Aorta (tissue), 5 donors: ENCODE data around the gene UROS. TPM values are rescaled to one million over a fixed set of nuclear protein-coding genes. Genes with fewer than 3 reads are reported as not detected.

ENCODE experiments used
- ATAC-seq: fragments of 200-7000 bp; cut with Tn5 transposase; one replicate; pipeline ENCODE4 v1.9.1; 2022; ENCODE audit warnings: moderate library complexity; ENCODE audit not compliant: low FRiP score
- DNase-seq, 2 donors: peaks; one replicate each; pipeline ENCODE4 v3.0.0-alpha.2; 2020
- H3K27ac ChIP-seq, 2 donors: one replicate each; pipeline ENCODE4 v1.5.1; 2013; ENCODE audit warnings: low read length in 2 of 2, mild to moderate bottlenecking in 2 of 2, moderate library complexity in 2 of 2, control low read depth in 1 of 2, inconsistent platforms in 1 of 2, low read depth in 1 of 2
- H3K27me3 ChIP-seq, 2 donors: one replicate each; pipeline ENCODE4 v1.6.1; 2013; ENCODE audit warnings: control low read depth in 1 of 2, low read length in 1 of 2, mild to moderate bottlenecking in 1 of 2, moderate library complexity in 1 of 2; ENCODE audit not compliant: insufficient read depth in 2 of 2, control insufficient read depth in 1 of 2
- H3K36me3 ChIP-seq, 2 donors: one replicate each; pipeline ENCODE4 v1.6.1; 2013; ENCODE audit warnings: control low read depth in 1 of 2, low read length in 1 of 2, mild to moderate bottlenecking in 1 of 2; ENCODE audit not compliant: insufficient read depth in 2 of 2, control insufficient read depth in 1 of 2
- H3K4me1 ChIP-seq, 2 donors: one replicate each; pipeline ENCODE4 v1.6.1; 2013; ENCODE audit warnings: low read length in 2 of 2, control low read depth in 1 of 2, mild to moderate bottlenecking in 1 of 2, moderate library complexity in 1 of 2; ENCODE audit not compliant: insufficient read depth in 2 of 2, control insufficient read depth in 1 of 2
- H3K4me3 ChIP-seq, 2 donors: one replicate each; pipeline ENCODE4 v1.5.1; 2013; ENCODE audit warnings: low read length in 2 of 2, control low read depth in 1 of 2, mild to moderate bottlenecking in 1 of 2
- H3K9me3 ChIP-seq: one replicate; pipeline ENCODE4 v1.6.1; 2013; ENCODE audit warnings: mild to moderate bottlenecking, low read length; ENCODE audit not compliant: control insufficient read depth
- WGBS, 2 donors: extraction: QIAGEN DNeasy Blood & Tissue Kit; methylation state at CpG; one replicate each; pipeline ENCODE4 v1.1.7; 2013; 5-methylcytosine and 5-hydroxymethylcytosine counted together
- intact Hi-C, 2 donors: fragments of 100-400 bp; cut with DNase I; formaldehyde crosslinking; loops; one replicate each; pipeline versions ENCODE4 v1.14.2 to v1.15.0; 2022
- polyA plus RNA-seq, 2 donors: library from polyadenylated mRNA; stranded (reverse); fragments of 200-250 nt; gene quantifications; one replicate each; pipeline ENCODE4 v1.2.3, GENCODE V29; 2013
- total RNA-seq, 2 donors: library from RNA; stranded (reverse); fragmentation: NEBNext Ultra II Directional; extraction: Animal tissue kit (Norgen Biotek cat#: 25700); gene quantifications; one replicate each; pipeline ENCODE4 v1.2.1, GENCODE V29; 2021
- donor health status: healthy with polysubstance abuse.
- donor health status: Bipolar disorder and iron deficiency.
- donor health status: DM: no; HTN: no; CAD: no.
- donor health status: DM: no; HTN: no; CAD: no.
- donor health status: DM: yes; HTN: yes; CAD: no.

Gene UROS
- total and polyA plus RNA-seq, 4 donors, result 23.2 to 39.1 (median 31.4) TPM

DNA sequence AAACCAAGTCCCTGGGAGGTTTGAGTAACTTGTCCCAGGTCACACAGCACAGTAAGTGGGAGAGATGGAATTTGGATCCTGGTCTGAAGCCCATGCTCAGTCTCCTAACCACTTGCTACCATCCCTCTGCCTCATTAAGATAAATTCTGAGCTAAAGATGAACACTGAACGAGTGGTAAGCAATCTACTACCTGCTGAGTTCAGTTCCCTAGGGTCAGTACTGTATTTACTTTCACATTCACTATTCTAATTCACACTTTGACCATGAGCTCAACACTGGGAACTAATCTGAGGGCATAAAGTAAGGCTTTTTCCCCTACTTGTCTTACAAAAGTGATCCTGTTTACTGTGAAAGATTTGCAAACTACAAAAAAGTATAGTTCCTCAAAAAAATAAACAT, 2.4 kb downstream of the UROS start:
- 60 to 65% methylated on average over 1 of the region's 1 CpG for WGBS, 2 donors
- Histone ChIP-seq H3K4me3 (no peak overlapping the region), H3K9me3 (no peaks in the 10 kb centered on the region), H3K4me1 (peaks cover 3 to 16% of the 10 kb centered on the region in 2 donors), H3K27ac (no peak overlapping the region), H3K27me3 (no peaks in the 10 kb centered on the region), H3K36me3 (peaks cover under 1% of the 10 kb centered on the region in 2 donors)
- intact Hi-C loops, result loop anchor here (5.0 to 10.0 kb wide), 3 partner anchors 77 to 98 kb away; partner anchors contain the start of gene FANK1 (in 1 of the 2)
- DNase-seq (no peak), ATAC-seq (no peak)

DNA sequence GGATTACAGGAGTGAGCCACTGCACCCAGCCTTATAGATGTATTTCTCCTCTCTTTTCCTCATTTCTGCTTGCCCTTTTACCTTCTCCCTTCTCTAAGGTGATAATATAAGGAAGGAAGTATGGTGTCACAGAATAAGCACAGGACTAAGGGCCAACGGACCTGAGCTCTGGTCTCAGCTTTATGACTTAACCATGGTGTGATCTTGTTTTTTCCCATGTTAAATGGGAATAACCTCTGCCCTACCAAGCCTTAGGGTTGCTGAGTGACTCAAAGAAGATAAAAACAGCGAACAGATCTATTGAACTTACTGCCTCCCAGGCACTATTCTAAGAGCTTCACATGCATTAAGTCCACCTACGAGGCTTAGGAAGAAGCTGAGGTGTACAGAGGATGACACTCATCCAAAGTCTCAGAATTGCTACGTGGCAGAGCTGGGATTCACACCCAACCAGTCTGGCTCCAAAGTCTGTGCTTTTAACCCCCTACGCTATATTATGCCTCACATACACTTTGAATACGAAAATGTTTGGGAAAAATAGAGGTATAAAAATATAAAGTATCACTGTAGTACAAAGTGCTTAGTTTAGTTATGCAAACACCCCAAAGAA, 5.6 kb downstream of the UROS start:
- intact Hi-C loops, result no loop called here
- 89% methylated on average over 6 of the region's 6 CpGs for WGBS, 2 donors

DNA sequence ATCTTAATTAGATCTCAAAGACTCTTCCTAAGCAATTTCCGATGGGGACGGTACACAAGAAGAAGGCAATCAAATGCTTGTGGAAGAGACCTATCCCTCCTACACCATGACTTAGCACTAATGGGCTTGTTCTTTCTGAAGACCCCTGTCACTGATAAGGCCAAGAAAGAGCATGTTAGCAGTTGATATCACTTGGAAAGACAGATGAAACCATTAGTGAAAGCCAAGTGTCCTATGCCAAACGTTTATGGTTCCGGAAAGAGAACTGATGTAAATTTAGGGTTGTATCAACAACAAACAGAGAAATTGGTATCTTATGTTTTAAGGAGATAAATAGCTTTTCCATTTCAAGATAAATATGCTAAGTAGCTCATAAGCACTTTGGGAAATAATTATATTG, 6.5 kb downstream of the UROS start:
- 86 to 87% methylated on average over 4 of the region's 4 CpGs for whole genome bisulfite sequencing, 2 donors
- H3K4me3 ChIP-seq, result no peak overlapping the region
- H3K27me3 ChIP-seq, result no peaks in the 10 kb centered on the region
- no peaks in the 10 kb centered on the region for H3K9me3 ChIP-seq
- DNase-seq, result no peak
- H3K4me1 ChIP-seq, result no peaks in the 10 kb centered on the region
- H3K36me3 ChIP-seq, result peaks cover 4% of the 10 kb centered on the region in 2 donors
- intact Hi-C loops, result no loop called here
- ATAC-seq, result no peak
- no peak overlapping the region for H3K27ac ChIP-seq

More for the DNA sequence above, 5.6 kb downstream of the UROS start:
- H3K36me3 ChIP-seq, result peaks cover 4% of the 10 kb centered on the region in 2 donors
- DNase-seq (no peak), ATAC-seq (no peak)
- no peaks in the 10 kb centered on the region for H3K27me3 ChIP-seq
- peaks cover 0 to 3% of the 10 kb centered on the region in 2 donors for H3K4me1 ChIP-seq
- H3K9me3 ChIP-seq, result no peaks in the 10 kb centered on the region
- no peak overlapping the region for H3K27ac ChIP-seq
- no peak overlapping the region for H3K4me3 ChIP-seq

DNA sequence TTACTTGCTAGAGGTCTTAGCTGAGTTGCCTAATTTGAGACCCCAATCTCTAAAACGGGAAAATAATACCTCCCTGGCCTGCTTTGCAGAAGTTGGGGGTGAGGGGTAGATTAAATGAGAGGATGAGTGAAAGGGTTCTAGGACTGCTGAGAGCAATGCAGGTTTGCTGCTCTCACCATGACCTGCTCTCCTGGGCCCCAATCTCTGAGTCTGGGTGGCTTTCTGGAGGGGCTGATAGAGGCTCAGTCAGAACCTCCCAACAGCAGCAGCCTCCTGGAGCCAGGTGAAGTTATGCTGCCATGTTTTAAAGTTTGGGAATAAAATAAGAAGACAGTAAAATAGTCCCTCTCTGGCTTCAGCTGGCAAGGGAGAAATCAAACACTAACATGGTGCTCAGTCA, 7.3 kb downstream of the UROS start:
- Histone ChIP-seq H3K4me3 (no peak overlapping the region), H3K4me1 (no peaks in the 10 kb centered on the region), H3K27me3 (no peaks in the 10 kb centered on the region), H3K36me3 (peaks cover 4 to 6% of the 10 kb centered on the region in 2 donors), H3K27ac (no peak overlapping the region), H3K9me3 (no peaks in the 10 kb centered on the region)
- intact Hi-C loops, result no loop called here
- ATAC-seq (no peak), DNase-seq (no peak)
- WGBS, 2 donors, result 0 to 52% methylated on average over 1 of the region's 1 CpG

GRCh38 chr10:125812128-125812750, 10.8 kb downstream of the UROS start:
- peaks cover 6 to 14% of the 10 kb centered on the region in 2 donors for H3K36me3 ChIP-seq
- H3K27ac ChIP-seq, result no peak overlapping the region
- DNase-seq (no peak), ATAC-seq (no peak)
- H3K9me3 ChIP-seq, result no peaks in the 10 kb centered on the region
- no peaks in the 10 kb centered on the region for H3K4me1 ChIP-seq
- WGBS, 2 donors, result 65 to 82% methylated on average over 1 of the region's 1 CpG
- H3K27me3 ChIP-seq, result no peaks in the 10 kb centered on the region
- intact Hi-C loops, result no loop called here
- no peak overlapping the region for H3K4me3 ChIP-seq

GRCh38 chr10:125811251-125811650, 11.8 kb downstream of the UROS start:
- ATAC-seq (no peak), DNase-seq (no peak)
- Histone ChIP-seq H3K4me3 (no peak overlapping the region), H3K36me3 (peaks cover 8 to 18% of the 10 kb centered on the region in 2 donors), H3K9me3 (no peaks in the 10 kb centered on the region), H3K27me3 (no peaks in the 10 kb centered on the region), H3K4me1 (no peaks in the 10 kb centered on the region), H3K27ac (no peak overlapping the region)
- 67 to 78% methylated on average over 1 of the region's 1 CpG for WGBS, 2 donors
- intact Hi-C loops, result no loop called here

- H3K36me3 ChIP-seq, result peaks cover 7 to 14% of the 10 kb centered on the region in 2 donors
- no peaks in the 10 kb centered on the region for H3K9me3 ChIP-seq
- H3K27ac ChIP-seq, result no peak overlapping the region
- no peaks in the 10 kb centered on the region for H3K4me1 ChIP-seq
- H3K27me3 ChIP-seq, result no peaks in the 10 kb centered on the region
- intact Hi-C loops, result no loop called here
- 86 to 87% methylated on average over 1 of the region's 1 CpG for whole genome bisulfite sequencing, 2 donors
- H3K4me3 ChIP-seq, result no peak overlapping the region
- no peak for ATAC-seq
- DNase-seq, result no peak
These were observed 15.0 kb downstream of the UROS start for GRCh38 chr10:125808047-125808446.

DNA sequence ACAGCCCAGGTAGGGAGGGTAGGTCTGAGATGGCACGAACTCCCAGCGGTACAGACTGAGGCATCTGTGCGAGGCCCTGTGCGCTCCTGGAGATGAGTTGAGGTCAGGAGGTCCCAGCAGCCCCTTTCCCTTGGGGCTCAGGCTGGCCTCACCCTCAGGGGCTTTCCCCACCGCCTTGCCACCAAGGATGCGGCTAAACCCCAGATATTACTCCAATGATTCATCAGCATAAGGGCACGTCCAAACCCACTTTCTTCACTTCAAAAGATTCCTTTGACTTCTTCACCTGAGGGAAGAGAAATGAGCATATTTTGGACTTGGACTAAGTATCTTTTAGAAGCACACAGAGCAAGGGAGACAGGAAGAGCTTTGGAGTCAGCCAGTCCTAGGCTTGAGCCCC, 20.3 kb downstream of the UROS start:
- intact Hi-C loops, result no loop called here
- no peak for ATAC-seq

DNA sequence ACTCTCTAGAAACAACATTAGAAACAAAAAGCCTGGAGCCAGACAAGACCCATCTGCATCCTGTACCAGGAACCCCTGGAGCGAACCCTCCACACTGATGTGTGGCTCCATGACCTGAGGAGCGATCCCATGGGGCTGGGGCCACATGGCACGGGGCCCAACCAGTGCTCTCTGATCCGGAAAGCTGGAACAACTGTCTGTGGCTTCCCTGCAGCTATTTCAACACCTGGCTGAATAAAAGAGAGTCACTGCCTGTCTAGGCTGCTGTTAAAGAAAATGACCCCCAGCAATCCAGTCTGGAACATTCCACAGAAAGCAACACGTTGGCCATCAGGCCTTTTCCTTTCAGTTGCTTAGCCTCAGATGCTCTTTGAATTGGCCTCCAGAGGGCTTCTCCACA, 20.9 kb downstream of the UROS start:
- Histone ChIP-seq H3K4me1 (no peaks in the 10 kb centered on the region), H3K4me3 (no peak overlapping the region), H3K36me3 (peaks cover 5% of the 10 kb centered on the region in 2 donors), H3K9me3 (no peaks in the 10 kb centered on the region), H3K27me3 (no peaks in the 10 kb centered on the region), H3K27ac (no peak overlapping the region)
- intact Hi-C loops, result no loop called here
- no peak for DNase-seq
- ATAC-seq, result no peak
- whole genome bisulfite sequencing, 2 donors, result 77 to 80% methylated on average over 5 of the region's 5 CpGs

More for the DNA sequence above, 20.3 kb downstream of the UROS start:
- Histone ChIP-seq H3K27ac (no peak overlapping the region), H3K4me3 (no peak overlapping the region), H3K36me3 (peaks cover 5 to 6% of the 10 kb centered on the region in 2 donors), H3K4me1 (no peaks in the 10 kb centered on the region), H3K27me3 (no peaks in the 10 kb centered on the region), H3K9me3 (no peaks in the 10 kb centered on the region)
- no peak for DNase-seq
- 94 to 96% methylated on average over 7 of the region's 7 CpGs for WGBS, 2 donors
